LoVo (cell line): ENCODE measurements around the gene NCKAP5L.
"Not testable (repeated sequence)": the region's sequence is repeated elsewhere in the genome, so short reads cannot be mapped to it uniquely, and the experiment has no call there.

Source experiments
- DNase-seq: peaks from one replicate; pipeline ENCODE4 v3.0.0-alpha.2; 2016; ENCODE audit warnings: low spot score

NCKAP5L gene

GRCh38 chr12:49779581-49779980, 48.6 kb downstream of the NCKAP5L start:
- no peak for DNase-seq

- DNase-seq: peak; percentile 68
Measured at GRCh38 chr12:49777800-49778748, 50.1 kb downstream of the NCKAP5L start.

DNA sequence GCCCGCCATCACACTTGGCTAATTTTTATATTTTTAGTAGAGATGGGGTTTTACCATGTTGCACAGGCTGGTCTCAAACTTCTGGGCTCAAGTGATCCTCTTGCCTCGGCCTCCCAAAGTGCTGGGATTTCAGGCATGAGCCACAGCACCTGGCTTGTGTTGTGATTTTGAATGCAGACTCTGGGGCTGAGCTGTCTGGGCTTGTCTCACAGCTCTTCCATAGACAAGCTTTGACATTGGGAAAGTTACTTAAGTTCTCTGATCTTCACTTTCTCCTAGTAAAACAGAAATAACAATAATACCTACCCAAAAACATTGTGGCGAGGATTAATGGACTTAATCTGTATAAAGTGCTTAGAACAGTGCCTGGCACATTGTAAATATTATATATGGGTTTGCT, 50.9 kb downstream of the NCKAP5L start:
- no peak for DNase-seq

GRCh38 chr12:49776858-49777257, 51.4 kb downstream of the NCKAP5L start:
- DNase-seq: no peak

GRCh38 chr12:49776413-49776812, 51.8 kb downstream of the NCKAP5L start:
- peak; percentile 86 for DNase-seq

DNA sequence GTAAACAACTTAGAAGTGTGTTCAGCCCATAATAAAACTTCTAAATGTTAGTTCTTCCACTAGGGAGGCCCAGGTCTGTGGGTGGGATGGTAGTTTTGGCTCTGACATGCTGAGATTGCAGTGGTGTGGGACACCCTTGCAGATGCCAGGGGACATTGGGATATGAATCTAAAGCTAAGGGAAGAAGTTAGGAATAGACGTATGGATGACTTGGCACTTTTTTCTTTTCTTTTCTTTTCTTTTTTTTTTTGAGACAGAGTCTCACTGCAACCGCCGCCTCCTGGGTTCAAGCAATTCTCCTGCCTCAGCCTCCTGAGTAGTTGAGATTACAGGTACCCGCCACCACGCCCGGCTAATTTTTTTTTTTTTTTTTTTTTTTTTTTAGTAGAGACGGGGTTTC, 55.1 kb downstream of the NCKAP5L start:
- not testable (repeated sequence) for DNase-seq

- DNase-seq: no peak
Measured at GRCh38 chr12:49767333-49767732, 60.9 kb downstream of the NCKAP5L start.

DNA sequence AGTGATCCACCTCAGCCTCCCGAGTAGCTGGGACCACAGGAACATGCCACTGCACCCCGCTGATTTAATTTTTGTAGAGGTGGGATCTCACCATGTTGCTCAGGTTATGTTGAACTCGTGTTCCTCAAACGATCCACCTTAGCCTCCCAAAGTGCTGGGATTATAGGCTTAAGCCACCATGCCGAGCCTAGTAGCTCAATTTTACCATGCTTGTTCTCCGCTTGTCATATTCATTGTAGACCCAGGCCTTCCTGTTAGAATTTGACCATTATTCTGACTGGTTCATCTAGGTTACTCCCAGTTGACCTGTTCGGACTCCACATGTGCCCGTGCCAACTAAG, 62.1 kb downstream of the NCKAP5L start:
- no peak for DNase-seq

GRCh38 chr12:49764126-49764525, 64.1 kb downstream of the NCKAP5L start:
- DNase-seq: no peak

DNA sequence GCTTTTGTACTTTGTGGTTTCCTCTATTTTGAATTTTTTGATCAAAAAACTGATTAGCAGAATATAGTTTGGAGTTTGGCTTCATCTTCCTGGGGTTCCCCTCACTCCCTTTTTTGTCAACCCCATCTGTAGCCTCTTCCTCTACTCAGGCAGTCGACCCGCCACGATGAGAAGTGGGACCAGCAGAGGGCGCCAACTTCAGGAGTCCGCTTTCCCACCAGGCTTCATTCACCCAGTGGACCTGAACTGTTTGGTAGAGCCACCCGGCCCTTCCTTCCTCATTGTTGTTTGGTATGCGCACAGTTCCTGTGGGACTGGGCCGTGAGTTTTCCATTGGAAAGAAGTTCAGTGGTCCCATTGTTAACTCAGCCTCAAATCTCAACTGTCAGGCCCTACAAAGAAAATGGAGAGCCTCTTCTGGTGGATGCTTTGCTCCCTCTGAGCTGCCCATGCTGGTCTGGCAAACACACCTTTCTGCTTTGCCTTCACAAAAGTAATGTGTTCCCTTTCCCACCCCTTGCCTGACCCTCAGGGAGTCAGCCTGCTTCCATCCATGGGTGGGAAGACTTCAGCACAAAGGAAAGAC, 65.1 kb downstream of the NCKAP5L start:
- DNase-seq: peak; percentile 41

DNA sequence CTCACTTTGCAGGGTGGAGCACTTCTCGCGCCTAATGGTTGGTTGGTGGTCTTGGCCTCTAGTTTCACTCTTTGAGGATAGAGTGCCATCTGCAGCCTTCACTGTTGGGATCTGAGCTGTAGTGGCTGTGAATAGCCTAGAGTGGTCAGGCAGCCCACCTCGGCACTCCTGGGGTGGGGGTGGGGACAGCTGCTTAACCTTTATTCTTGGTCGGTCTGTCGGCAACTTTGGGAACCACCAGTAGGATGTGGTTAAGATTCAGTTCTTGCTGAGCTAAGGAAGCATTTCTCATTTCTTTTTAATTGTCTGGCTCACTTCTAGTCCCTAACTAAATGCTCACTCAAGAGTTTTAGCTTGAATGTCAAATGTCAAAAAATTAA, 65.8 kb downstream of the NCKAP5L start:
- no peak for DNase-seq

- no peak for DNase-seq
Measured at GRCh38 chr12:49761677-49762467, 66.3 kb downstream of the NCKAP5L start.

DNA sequence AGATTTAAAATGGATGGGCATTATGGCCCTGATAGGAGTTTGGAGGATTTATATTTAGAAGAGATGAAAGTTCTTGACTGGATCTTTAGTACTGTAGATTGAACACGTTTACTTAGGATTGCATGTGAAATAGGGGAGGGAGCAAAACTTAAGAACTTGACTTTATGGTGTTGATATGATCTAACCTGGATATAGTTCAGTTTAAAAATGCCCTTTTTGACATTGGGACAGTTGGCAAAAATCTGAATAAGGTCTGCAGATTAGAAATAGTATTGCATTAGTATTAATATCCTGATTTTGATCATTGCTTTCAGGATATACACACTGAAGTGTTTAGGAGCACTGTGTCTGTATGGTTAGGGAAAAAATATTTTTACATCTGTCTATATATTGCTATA, 77.2 kb downstream of the NCKAP5L start:
- DNase-seq: no peak

GRCh38 chr12:49750027-49750995, 77.9 kb downstream of the NCKAP5L start:
- peak; percentile 57 for DNase-seq

DNA sequence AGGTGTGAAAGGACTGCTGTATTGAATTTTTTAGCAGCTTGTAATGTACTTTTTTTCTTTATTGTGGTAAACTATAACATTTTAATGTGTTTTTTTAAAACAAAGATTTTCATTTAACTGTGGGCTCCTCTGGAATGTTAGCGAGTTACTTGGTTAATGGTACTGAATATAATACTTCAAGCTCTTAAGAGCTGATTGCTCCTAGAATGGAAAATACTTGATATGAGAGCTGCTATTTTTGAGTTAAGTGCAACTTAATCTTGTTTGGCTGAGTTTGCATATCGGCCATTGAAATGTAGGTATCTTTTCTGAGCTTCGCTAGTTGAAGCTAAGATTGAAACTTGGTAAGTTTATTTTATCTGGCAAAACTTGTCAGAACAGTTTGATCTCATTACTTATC, 79.4 kb downstream of the NCKAP5L start:
- no peak for DNase-seq

DNA sequence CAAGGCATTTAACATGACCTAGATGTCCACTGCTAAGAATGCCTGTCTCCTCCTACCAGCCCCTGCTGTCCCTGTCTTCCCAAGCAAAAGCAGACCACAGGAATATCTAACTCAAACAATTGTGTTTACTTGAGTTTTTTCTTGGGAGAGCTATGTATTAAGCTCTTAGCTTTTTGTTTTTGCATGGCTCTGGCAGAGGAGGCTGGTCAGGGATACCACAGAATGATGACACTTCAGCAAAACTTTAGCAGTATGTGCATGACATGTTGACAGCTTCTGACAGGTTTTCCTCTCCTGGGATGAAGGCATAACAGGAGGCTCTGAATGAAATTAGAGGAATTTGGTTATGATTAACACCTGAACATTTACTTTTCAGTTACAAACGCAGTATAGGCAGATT, 79.9 kb downstream of the NCKAP5L start:
- DNase-seq: peak; percentile 31

DNA sequence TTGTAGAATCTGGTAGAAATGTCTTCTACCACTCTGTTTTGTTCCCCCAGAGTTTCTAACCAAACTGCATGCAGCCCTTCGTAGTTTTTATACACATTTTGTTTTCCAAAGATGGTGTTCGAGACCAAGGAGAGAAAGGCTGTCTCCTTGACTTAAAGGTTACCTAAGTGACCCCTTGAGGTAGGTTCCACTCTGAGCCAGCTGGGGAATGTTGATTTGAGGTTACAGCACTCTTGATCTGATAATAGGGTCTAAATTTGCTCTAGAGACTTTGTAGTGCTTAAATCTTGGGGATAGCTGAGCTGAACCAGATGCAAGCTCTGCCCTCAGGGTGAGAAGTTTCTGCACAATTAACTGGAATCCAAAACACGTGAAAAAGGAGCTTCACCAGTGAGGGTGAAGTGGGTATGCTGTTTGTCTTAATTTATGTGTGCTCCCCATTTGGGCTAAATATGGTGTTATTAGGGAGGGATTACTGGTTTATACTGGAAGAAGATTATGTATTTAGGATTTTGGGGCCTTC, 83.8 kb downstream of the NCKAP5L start:
- DNase-seq: no peak

- peak; percentile 92 for DNase-seq
Measured at GRCh38 chr12:49741882-49742620, 86.2 kb downstream of the NCKAP5L start.
